ENCODE results near the gene ZBTB44. TPM values are rescaled to one million over a fixed set of nuclear protein-coding genes. Genes with fewer than 3 reads are reported as not detected.
"Not testable (repeated sequence)": the region's sequence is repeated elsewhere in the genome, so short reads cannot be mapped to it uniquely, and the experiment has no call there.

Gene ZBTB44
- total RNA-seq, 1 experiment from 2014 or later, result 18.5 TPM

GRCh38 chr11:130199792-130200191 lies 114.9 kb downstream of the ZBTB44 start:
- no peaks in the 10 kb centered on the region for H3K36me3 ChIP-seq
- H3K27me3 ChIP-seq, result no peaks in the 10 kb centered on the region
- no peaks in the 10 kb centered on the region for H3K9me3 ChIP-seq
- H3K4me3 ChIP-seq, result no peak overlapping the region
- DNase-seq, result no peak

DNA sequence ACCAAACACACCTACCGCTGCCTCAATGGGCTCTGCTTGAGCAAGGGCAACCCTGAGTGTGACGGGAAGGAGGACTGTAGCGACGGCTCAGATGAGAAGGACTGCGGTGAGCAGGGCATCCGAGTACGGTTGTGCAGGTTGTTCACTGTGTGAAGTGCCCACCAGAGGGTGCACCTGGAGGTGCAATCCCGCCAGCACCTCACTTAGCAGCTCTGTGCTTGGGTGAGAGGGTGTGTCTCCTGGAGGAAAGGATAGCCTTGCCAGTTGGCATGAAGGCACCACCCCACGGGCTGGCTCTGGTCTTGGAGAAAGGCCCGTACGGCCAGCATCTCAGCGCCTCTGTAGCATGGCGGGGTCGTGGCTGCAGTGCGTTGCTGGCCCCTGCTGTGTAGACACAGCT lies 115.8 kb downstream of the ZBTB44 start:
- DNase-seq, result no peak
- Histone ChIP-seq H3K27me3 (no peaks in the 10 kb centered on the region), H3K36me3 (no peaks in the 10 kb centered on the region), H3K9me3 (no peaks in the 10 kb centered on the region), H3K4me3 (no peak overlapping the region)

DNA sequence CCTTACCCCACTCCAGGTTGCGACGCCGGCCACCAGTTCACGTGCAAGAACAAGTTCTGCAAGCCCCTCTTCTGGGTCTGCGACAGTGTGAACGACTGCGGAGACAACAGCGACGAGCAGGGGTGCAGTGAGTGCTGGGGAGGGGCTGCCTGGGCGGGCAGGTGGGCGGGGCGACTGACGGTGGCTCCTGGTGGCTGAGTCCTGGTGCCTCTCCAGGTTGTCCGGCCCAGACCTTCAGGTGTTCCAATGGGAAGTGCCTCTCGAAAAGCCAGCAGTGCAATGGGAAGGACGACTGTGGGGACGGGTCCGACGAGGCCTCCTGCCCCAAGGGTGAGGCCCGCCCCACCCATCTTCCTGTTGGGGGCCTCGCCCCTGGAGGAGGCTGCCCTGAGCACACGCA lies 116.4 kb downstream of the ZBTB44 start:
- DNase-seq, result no peak
- Histone ChIP-seq H3K36me3 (no peaks in the 10 kb centered on the region), H3K9me3 (no peaks in the 10 kb centered on the region), H3K4me3 (no peak overlapping the region), H3K27me3 (no peaks in the 10 kb centered on the region)

DNA sequence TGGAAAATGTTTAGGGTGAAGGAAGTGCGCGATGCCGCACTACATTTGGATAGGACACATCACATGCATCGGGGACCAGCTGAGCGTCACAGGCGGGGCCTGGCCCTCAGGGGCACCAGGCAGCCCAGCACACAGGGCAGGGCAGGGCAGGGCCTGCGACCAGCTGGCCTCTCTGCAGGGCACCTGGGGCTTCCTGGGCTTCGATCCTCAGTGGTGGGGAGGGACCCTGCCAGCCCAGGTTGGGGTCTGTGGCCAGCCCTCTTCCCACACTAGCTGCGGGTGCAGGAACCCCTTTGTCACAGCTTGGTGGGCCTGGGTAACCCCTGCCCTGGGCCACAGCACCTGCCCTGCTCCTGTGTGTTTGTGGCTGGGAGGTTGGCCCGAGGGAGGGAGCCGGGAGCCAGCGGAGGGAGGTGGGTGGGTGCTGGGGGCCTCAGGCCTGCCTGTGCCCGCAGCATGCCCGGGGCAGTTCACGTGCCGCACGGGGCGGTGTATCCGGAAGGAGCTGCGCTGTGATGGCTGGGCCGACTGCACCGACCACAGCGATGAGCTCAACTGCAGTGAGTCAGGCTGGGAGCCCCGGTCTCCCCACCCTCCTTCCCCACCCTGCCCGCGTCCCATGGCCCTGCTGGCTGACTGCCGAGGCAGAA lies 117.2 kb downstream of the ZBTB44 start:
- Histone ChIP-seq H3K27me3 (no peaks in the 10 kb centered on the region), H3K4me3 (no peak overlapping the region), H3K36me3 (no peaks in the 10 kb centered on the region), H3K9me3 (no peaks in the 10 kb centered on the region)
- DNase-seq, result peak; percentile 32

- no peak for DNase-seq
- H3K36me3 ChIP-seq, result no peaks in the 10 kb centered on the region
- no peaks in the 10 kb centered on the region for H3K9me3 ChIP-seq
- H3K4me3 ChIP-seq, result no peak overlapping the region
- H3K27me3 ChIP-seq, result no peaks in the 10 kb centered on the region
Measured at GRCh38 chr11:130194241-130195023, 120.3 kb downstream of the ZBTB44 start.

DNA sequence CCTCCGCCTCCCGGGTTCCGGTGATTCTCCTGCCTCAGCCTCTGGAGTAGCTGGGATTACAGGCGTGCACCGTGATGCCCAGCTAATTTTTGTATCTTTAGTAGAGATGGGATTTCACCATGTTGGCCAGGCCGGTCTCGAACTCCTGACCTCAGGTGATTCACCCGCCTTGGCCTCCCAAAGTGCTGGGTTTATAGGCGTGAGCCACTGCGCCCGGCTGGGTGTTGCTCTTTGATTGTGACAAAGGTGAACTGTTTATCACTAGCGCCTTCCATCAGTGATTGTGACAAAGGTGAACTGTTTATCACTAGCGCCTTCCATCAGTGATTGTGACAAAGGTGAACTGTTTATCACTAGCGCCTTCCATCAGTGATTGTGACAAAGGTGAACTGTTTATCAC lies 121.2 kb downstream of the ZBTB44 start:
- not testable (repeated sequence) for H3K27me3 ChIP-seq, DNase-seq, H3K4me3 ChIP-seq, H3K36me3 ChIP-seq, H3K9me3 ChIP-seq

DNA sequence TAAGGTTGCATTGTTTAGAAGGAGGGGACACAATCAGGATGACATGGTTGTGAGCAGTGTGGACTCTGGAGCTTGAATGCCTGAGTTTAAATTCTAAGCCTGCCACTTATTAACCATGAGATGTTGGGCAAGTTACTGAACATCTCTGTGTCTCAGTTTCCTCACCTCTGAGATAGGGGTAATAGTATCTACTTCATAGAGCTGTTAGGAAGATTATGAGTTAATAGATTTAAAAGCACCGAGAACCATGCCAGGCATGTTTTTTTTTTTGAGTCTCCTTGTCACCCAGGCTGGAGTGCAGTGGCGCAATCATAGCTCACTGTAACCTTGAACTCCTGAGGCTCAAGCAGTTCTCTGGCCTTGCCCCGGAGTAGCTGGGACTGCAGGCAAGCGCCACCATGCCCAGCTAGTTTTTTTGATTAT lies 121.9 kb downstream of the ZBTB44 start:
- Histone ChIP-seq H3K36me3 (no peaks in the 10 kb centered on the region), H3K27me3 (no peaks in the 10 kb centered on the region), H3K9me3 (no peaks in the 10 kb centered on the region), H3K4me3 (no peak overlapping the region)
- DNase-seq, result no peak

GRCh38 chr11:130191896-130192295 lies 122.8 kb downstream of the ZBTB44 start:
- DNase-seq, result no peak
- no peak overlapping the region for H3K4me3 ChIP-seq
- no peaks in the 10 kb centered on the region for H3K27me3 ChIP-seq
- H3K9me3 ChIP-seq, result no peaks in the 10 kb centered on the region
- H3K36me3 ChIP-seq, result no peaks in the 10 kb centered on the region

- H3K36me3 ChIP-seq, result no peaks in the 10 kb centered on the region
Measured at GRCh38 chr11:130190371-130190881, 124.3 kb downstream of the ZBTB44 start.

GRCh38 chr11:130189492-130190210 lies 125.1 kb downstream of the ZBTB44 start:
- Histone ChIP-seq H3K4me3 (no peak overlapping the region), H3K36me3 (no peaks in the 10 kb centered on the region), H3K9me3 (no peaks in the 10 kb centered on the region), H3K27me3 (no peaks in the 10 kb centered on the region)
- DNase-seq, result no peak

More at GRCh38 chr11:130190371-130190881, 124.3 kb downstream of the ZBTB44 start:
- Histone ChIP-seq H3K27me3 (no peaks in the 10 kb centered on the region), H3K9me3 (no peaks in the 10 kb centered on the region), H3K4me3 (no peak overlapping the region)
- DNase-seq, result no peak

DNA sequence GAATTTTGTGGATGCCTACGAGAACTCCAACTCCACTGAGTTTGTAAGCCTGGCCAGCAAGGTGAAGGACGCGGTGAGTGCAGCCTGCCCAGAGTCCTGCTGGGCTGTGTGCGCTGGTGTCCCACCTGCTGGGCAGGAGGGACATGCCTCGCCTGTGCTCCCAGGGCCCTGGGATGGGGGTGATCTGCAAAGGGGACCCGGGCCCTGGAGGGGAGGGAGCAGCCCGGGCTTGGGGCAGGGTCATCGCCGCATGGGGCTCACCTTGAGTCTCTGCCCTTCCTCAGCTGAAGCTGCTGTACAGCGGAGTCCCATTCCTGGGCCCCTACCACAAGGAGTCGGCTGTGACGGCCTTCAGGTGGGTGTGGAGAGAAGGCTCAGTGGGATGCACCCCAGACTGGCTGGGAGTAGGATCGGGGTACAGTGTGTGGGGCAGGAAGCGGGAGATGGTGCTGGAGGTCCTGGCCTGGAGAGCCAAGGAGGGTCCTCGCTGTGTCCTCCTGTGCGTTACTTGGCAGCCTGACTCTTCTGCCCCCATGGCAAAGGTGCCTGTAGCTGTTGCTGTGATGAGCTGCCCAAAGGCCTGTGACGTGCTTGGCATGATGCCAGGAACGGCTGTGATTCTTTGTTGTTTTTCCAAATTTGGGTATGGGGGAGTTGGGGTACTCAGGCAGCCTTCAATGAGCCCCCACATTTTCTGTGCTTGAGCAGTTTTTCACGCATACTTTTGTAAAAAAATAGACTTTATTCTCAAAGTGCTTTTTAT lies 126.0 kb downstream of the ZBTB44 start:
- Histone ChIP-seq H3K36me3 (no peaks in the 10 kb centered on the region), H3K27me3 (no peaks in the 10 kb centered on the region), H3K9me3 (no peaks in the 10 kb centered on the region), H3K4me3 (no peak overlapping the region)
- DNase-seq, result no peak

DNA sequence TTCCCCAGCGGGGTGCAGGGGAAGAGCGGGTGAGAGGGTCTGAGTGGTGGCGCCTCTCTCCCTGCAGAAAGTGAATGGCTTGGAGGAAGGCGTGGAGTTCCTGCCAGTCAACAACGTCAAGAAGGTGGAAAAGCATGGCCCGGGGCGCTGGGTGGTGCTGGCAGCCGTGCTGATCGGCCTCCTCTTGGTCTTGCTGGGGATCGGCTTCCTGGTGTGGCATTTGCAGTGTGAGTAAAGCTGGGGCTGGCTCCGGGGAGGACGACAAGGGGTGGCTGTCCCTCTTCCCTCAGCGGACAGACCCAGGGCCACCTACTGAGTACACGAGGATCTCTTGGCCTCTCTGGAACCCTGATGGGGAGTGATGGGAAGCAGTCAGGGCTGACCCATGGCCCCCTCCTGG lies 126.7 kb downstream of the ZBTB44 start:
- H3K36me3 ChIP-seq, result no peaks in the 10 kb centered on the region
- H3K9me3 ChIP-seq, result no peaks in the 10 kb centered on the region
- DNase-seq, result no peak
- no peak overlapping the region for H3K4me3 ChIP-seq
- no peaks in the 10 kb centered on the region for H3K27me3 ChIP-seq

DNA sequence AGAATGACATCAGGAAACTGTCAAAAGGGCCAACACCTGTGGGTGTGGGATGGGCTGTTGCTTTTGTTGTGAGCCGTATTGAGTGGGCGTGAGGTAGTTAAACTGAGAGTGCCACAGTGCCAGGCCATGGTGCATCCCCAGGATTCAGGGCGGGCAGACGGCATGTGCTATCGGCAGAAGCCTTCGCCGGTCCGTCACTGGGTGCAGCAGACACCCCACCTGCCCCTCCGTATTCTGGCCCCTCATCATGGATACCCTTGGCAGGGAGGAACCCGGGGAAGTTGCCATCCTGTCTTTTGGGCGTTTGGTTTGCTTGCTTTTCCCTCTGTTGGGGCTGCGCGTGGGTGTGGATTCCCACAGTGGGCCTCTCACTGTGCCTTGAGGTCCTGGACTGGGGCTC lies 127.6 kb downstream of the ZBTB44 start:
- no peak overlapping the region for H3K4me3 ChIP-seq
- H3K9me3 ChIP-seq, result no peaks in the 10 kb centered on the region
- no peaks in the 10 kb centered on the region for H3K36me3 ChIP-seq
- no peak for DNase-seq
- H3K27me3 ChIP-seq, result no peaks in the 10 kb centered on the region

DNA sequence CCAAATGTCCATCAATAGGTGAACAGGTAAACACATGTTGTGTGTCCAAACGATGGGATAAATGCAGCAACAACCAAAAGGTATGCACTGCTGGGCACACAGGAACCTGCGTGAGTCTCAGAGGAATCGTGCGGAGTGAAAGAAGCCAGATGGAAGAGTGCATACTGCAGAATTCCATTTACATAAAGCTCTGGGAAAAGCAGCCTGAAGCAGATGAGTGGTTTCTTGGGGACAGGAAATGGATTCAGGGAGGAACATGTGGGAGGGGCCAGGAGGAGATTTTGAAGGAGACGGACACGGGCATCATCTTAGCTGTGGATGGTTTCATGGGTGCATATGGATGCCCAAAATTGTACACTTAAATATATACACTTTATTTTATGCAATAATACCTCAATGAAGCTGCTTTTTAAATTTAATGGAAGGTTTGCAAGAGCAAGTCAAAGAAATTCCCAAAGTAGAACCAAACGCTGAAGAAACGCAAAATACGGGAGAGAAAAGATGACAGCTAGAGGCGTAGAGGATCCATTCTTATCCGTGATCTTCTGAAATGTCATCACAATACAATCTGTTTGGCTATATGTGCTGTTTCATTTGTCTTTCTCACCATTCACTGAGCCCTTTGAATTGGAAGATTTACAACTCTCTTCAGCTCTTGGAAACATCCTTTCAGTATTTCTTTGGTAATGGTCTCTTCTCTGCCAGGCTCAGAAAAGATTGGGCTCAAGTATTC lies 130.7 kb downstream of the ZBTB44 start:
- Histone ChIP-seq H3K27me3 (no peaks in the 10 kb centered on the region), H3K36me3 (no peaks in the 10 kb centered on the region), H3K9me3 (no peaks in the 10 kb centered on the region), H3K4me3 (no peak overlapping the region)
- DNase-seq, result no peak

GRCh38 chr11:130181295-130182272 lies 133.1 kb downstream of the ZBTB44 start:
- H3K9me3 ChIP-seq, result no peaks in the 10 kb centered on the region
- peak; percentile 40 for DNase-seq
- H3K4me3 ChIP-seq, result no peak overlapping the region
- no peaks in the 10 kb centered on the region for H3K27me3 ChIP-seq
- H3K36me3 ChIP-seq, result no peaks in the 10 kb centered on the region

Measured in MG63 (cell line).